ENCODE data around the gene OR10A5. TPM values are rescaled to one million over a fixed set of nuclear protein-coding genes. Genes with fewer than 3 reads are reported as not detected.

Gene OR10A5
- total RNA-seq, 1 experiment from 2014 or later, result not detected

DNA sequence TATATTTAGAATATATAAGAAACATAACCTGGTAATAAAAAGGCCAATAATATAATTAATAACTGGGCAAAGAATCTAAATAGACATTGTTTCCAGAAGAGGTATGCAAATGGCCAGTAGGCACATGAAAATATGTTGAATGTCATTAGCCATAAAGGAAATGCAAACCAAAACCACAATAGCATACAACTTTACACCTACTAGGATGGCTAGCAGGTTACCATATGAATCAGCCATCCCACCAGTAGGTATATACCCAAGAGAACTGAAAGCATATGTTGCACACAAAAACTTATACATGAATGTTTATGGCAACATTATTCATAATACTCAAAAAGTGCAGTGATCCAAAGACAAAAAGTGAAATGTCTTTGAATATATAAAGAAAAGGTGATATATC, 49.5 kb downstream of the OR10A5 start:
- no peak overlapping the region for H2BK12ac ChIP-seq (ENCODE audit: insufficient read length, low read depth, low read length)
- H3K9me3 Mint-ChIP-seq, result no peaks in the 10 kb centered on the region
- H3K27me3 ChIP-seq (ENCODE audit: insufficient read depth, low read length), result no peaks in the 10 kb centered on the region
- H3K23me2 ChIP-seq (ENCODE audit: insufficient read length, low read depth, low read length, poor library complexity, severe bottlenecking), result no peaks in the 10 kb centered on the region
- no peak overlapping the region for H3K23ac ChIP-seq (ENCODE audit: insufficient read length, low read depth, low read length)
- no peaks in the 10 kb centered on the region for H3K27me3 Mint-ChIP-seq (ENCODE audit: low read depth)
- no peaks in the 10 kb centered on the region for H3K79me1 ChIP-seq (ENCODE audit: insufficient read depth, low read depth, low read length, poor library complexity, severe bottlenecking)
- no peak overlapping the region for H3K27ac ChIP-seq (ENCODE audit: insufficient read length, low read depth, low read length)
- no peak overlapping the region for H2AFZ ChIP-seq (ENCODE audit: low read length)
- H2BK120ac ChIP-seq (ENCODE audit: low read depth, low read length, poor library complexity, severe bottlenecking), result no peak overlapping the region
- no peak overlapping the region for H3K9ac ChIP-seq (ENCODE audit: extremely low read depth, insufficient read length, low read length)
- H3K4me2 ChIP-seq (ENCODE audit: insufficient read depth, insufficient read length, low read length), result no peak overlapping the region
- H2BK20ac ChIP-seq (ENCODE audit: low read depth, low read length, poor library complexity, severe bottlenecking), result no peak overlapping the region
- H3K27ac Mint-ChIP-seq, result no peak overlapping the region
- no peak for DNase-seq
- H3K14ac ChIP-seq (ENCODE audit: insufficient read depth, low read length), result no peak overlapping the region
- H3K4me1 ChIP-seq (ENCODE audit: insufficient read depth, low read length), result no peaks in the 10 kb centered on the region; the same call in 1 of the 2 replicates
- H3K4ac ChIP-seq (ENCODE audit: low read depth, low read length), result no peak overlapping the region
- no peak overlapping the region for H4K5ac ChIP-seq (ENCODE audit: insufficient read length, low read depth, low read length)
- H2AK5ac ChIP-seq (ENCODE audit: insufficient read length, low read length), result no peak overlapping the region
- no peak overlapping the region for H3K4me3 Mint-ChIP-seq
- no peak overlapping the region for H4K91ac ChIP-seq (ENCODE audit: insufficient read length, low read depth, low read length)
- no peaks in the 10 kb centered on the region for H3K9me3 ChIP-seq (ENCODE audit: control insufficient read depth, low read depth, low read length)
- H3K18ac ChIP-seq (ENCODE audit: insufficient read length, low read depth, low read length), result no peak overlapping the region
- no peak overlapping the region for H3T11ph ChIP-seq (ENCODE audit: low read length)
- H3K36me3 Mint-ChIP-seq (ENCODE audit: insufficient read depth in 1 of 3, low read depth in 3 of 3), result no peaks in the 10 kb centered on the region
- TF ChIP-seq CTCF (conservative IDR thresholded peaks at IDR 0.05), result no peak
- no peak overlapping the region for H4K8ac ChIP-seq (replicated peaks; ENCODE audit: insufficient read length, low read depth, low read length)
- H2BK5ac ChIP-seq (ENCODE audit: insufficient read length, low read length), result no peak overlapping the region
- no peak overlapping the region for H2BK15ac ChIP-seq (ENCODE audit: low read depth, low read length)
- no peaks in the 10 kb centered on the region for H4K20me1 ChIP-seq (ENCODE audit: control insufficient read depth, insufficient read depth, insufficient read length)
- H3K79me2 ChIP-seq (ENCODE audit: insufficient read depth, low read length), result no peaks in the 10 kb centered on the region
- no peak overlapping the region for H3K56ac ChIP-seq (ENCODE audit: insufficient read length, low read depth, low read length)
- no peaks in the 10 kb centered on the region for H3K4me1 Mint-ChIP-seq

Other genes starting within 250 kb of the OR10A5 start
- 14.2 and 16.0 TPM in 2 replicates for gene RRP8, start 242.1 kb upstream of the OR10A5 start, total RNA-seq (2021)
- gene ILK, start 241.9 kb upstream of the OR10A5 start, total RNA-seq (2021), result 96.2 and 100 TPM in 2 replicates
- 198 and 207 TPM in 2 replicates for gene TAF10, start 233.5 kb upstream of the OR10A5 start, total RNA-seq (2021)
- gene TPP1, start 226.3 kb upstream of the OR10A5 start, total RNA-seq (2021), result 37.2 and 37.5 TPM in 2 replicates
- 12.2 and 12.5 TPM in 2 replicates for gene DCHS1, start 189.9 kb upstream of the OR10A5 start, total RNA-seq (2021)
- 75.5 and 85.3 TPM in 2 replicates for gene MRPL17, start 162.3 kb upstream of the OR10A5 start, total RNA-seq (2021)
- gene OR2AG2, start 73.7 kb upstream of the OR10A5 start, total RNA-seq (2021), result 0.26 and 0.33 TPM in 2 replicates
- not detected in 2 replicates for gene OR2AG1, start 62.7 kb upstream of the OR10A5 start, total RNA-seq (2021)
- gene OR6A2, start 46.0 kb upstream of the OR10A5 start, total RNA-seq (2021), result 0.33 and 0.35 TPM in 2 replicates
- not detected in 2 replicates for gene OR10A2, start 17.4 kb downstream of the OR10A5 start, total RNA-seq (2021)
- gene OR10A4, start 30.9 kb downstream of the OR10A5 start, total RNA-seq (2021), result not detected in 2 replicates
- 0.26 and 0.79 TPM in 2 replicates for gene OR2D2, start 46.8 kb downstream of the OR10A5 start, total RNA-seq (2021)
- gene OR2D3, start 75.3 kb downstream of the OR10A5 start, total RNA-seq (2021), result not detected in 2 replicates
- gene ZNF215, start 80.7 kb downstream of the OR10A5 start, total RNA-seq (2021), result 18.0 and 18.2 TPM in 2 replicates
- gene ZNF214, start 174.7 kb downstream of the OR10A5 start, total RNA-seq (2021), result 4.0 and 5.0 TPM in 2 replicates
- 0.07 TPM in 1 of 2 replicates, not detected in the other for gene NLRP14, start 174.8 kb downstream of the OR10A5 start, total RNA-seq (2021)
- gene RBMXL2, start 243.3 kb downstream of the OR10A5 start, total RNA-seq (2021), result not detected in 2 replicates

Data from H9 (cell line).